OCI-LY1 (cell line): ENCODE data around the gene ETV6.

Experiments
- H2AFZ ChIP-seq: fragments of 200-600 bp; sonication (generic), shearing (Covaris generic); 2 replicates; pipeline ENCODE4 v1.6.0; 2014; ENCODE audit warnings: antibody characterized with exemption, mild to moderate bottlenecking, low read length
- H3F3A ChIP-seq: fragments of 200-600 bp; sonication (generic), shearing (Covaris generic); 2 replicates; pipeline ENCODE4 v1.6.0; 2014; ENCODE audit warnings: mild to moderate bottlenecking, antibody characterized with exemption, low read length, moderate library complexity; ENCODE audit not compliant: insufficient read depth
- H3K27ac ChIP-seq: fragments of 200-600 bp; sonication (generic); 2 replicates; pipeline ENCODE4 v1.5.1; 2014; ENCODE audit warnings: low read length, mixed run types, mild to moderate bottlenecking, low read depth; ENCODE audit not compliant: poor library complexity, severe bottlenecking
- H3K27me3 ChIP-seq: fragments of 200-600 bp; sonication (generic); 2 replicates; pipeline ENCODE4 v1.6.0; 2014; ENCODE audit warnings: antibody characterized with exemption, mild to moderate bottlenecking, low read length, moderate library complexity; ENCODE audit not compliant: insufficient read depth
- H3K36me3 ChIP-seq: fragments of 200-600 bp; sonication (generic); 2 replicates; pipeline ENCODE4 v1.6.1; 2014; ENCODE audit warnings: mild to moderate bottlenecking, antibody characterized with exemption, low read length, moderate library complexity, mixed read lengths; ENCODE audit not compliant: insufficient read depth
- H3K4me1 ChIP-seq: fragments of 200-600 bp; sonication (generic); 2 replicates; pipeline ENCODE4 v1.5.1; 2014; ENCODE audit warnings: mild to moderate bottlenecking, low read length, moderate library complexity; ENCODE audit not compliant: insufficient read depth, severe bottlenecking
- H3K4me2 ChIP-seq: fragments of 200-600 bp; sonication (generic), shearing (Covaris generic); 2 replicates; pipeline ENCODE4 v1.6.1; 2014; ENCODE audit warnings: low read length
- H3K4me3 ChIP-seq: fragments of 200-600 bp; sonication (generic); 2 replicates; pipeline ENCODE4 v1.5.1; 2014; ENCODE audit warnings: low read length, low read depth, mild to moderate bottlenecking, mixed read lengths; ENCODE audit not compliant: poor library complexity, severe bottlenecking
- H3K79me2 ChIP-seq: fragments of 200-600 bp; shearing (Covaris generic); 2 replicates; pipeline ENCODE4 v1.6.1; 2016; ENCODE audit warnings: mixed run types, low read length, mixed read lengths; ENCODE audit not compliant: insufficient read depth
- H3K9ac ChIP-seq: fragments of 200-600 bp; sonication (generic), shearing (Covaris generic); 2 replicates; pipeline ENCODE4 v1.6.1; 2014; ENCODE audit warnings: mild to moderate bottlenecking, low read length, mixed read lengths
- H3K9me2 ChIP-seq: fragments of 200-600 bp; sonication (generic), shearing (Covaris generic); 2 replicates; pipeline ENCODE4 v1.6.1; 2014; ENCODE audit warnings: low read depth, mild to moderate bottlenecking, low read length, mixed read lengths
- H3K9me3 ChIP-seq: fragments of 200-600 bp; shearing (Covaris generic); 2 replicates; pipeline ENCODE4 v1.6.1; 2014; ENCODE audit warnings: low read length, mixed read lengths
- H4K20me1 ChIP-seq: fragments of 200-600 bp; sonication (generic), shearing (Covaris generic); 2 replicates; pipeline ENCODE4 v1.6.0; 2016; ENCODE audit warnings: mild to moderate bottlenecking, low read length; ENCODE audit not compliant: insufficient read depth
- EZH2 ChIP-seq: fragments of 200-600 bp; sonication (generic), shearing (Covaris generic); IDR thresholded peaks from 2 replicates; pipeline ENCODE4 v1.8.0; 2017; ENCODE audit warnings: borderline replicate concordance, mixed run types, mild to moderate bottlenecking, antibody characterized with exemption, low read length, moderate library complexity, mixed read lengths
- TF ChIP-seq, protein P1 (sequence below): fragments of 200-600 bp; sonication (generic), shearing (Covaris generic); IDR thresholded peaks from 2 replicates; pipeline ENCODE4 v1.5.1; 2017; ENCODE audit warnings: mild to moderate bottlenecking, antibody characterized with exemption, low read length, moderate library complexity, mixed read lengths

Gene ETV6

DNA sequence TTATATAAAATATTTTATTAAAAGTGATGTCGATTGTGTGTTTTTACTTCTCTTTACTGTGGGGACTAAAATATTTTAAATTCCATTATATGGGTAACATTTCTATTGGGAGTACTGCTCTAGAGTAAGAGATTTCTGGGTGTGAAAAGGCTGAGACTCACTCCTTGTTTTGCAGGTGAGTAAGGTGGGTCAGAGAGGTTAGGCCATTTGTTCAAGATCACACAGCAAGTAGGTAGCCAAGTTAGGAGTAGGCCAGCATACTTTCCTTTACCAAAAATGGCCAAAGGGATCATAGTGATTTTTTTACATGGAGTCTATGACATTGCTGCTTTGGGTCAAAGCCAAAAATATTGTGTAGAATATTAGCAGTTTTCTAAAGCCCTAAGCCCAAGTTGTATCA is 138.0 kb downstream of the ETV6 start:
- no peak overlapping the region for H3K4me2 ChIP-seq
- no peaks in the 10 kb centered on the region for H3K36me3 ChIP-seq
- H3F3A ChIP-seq = no peaks in the 10 kb centered on the region
- no peaks in the 10 kb centered on the region for H3K9me3 ChIP-seq
- no peaks in the 10 kb centered on the region for H3K79me2 ChIP-seq
- H3K27me3 ChIP-seq = no peaks in the 10 kb centered on the region
- H3K9me2 ChIP-seq = no peaks in the 10 kb centered on the region
- TF ChIP-seq EZH2 = no peak
- TF ChIP-seq, protein P1, sequence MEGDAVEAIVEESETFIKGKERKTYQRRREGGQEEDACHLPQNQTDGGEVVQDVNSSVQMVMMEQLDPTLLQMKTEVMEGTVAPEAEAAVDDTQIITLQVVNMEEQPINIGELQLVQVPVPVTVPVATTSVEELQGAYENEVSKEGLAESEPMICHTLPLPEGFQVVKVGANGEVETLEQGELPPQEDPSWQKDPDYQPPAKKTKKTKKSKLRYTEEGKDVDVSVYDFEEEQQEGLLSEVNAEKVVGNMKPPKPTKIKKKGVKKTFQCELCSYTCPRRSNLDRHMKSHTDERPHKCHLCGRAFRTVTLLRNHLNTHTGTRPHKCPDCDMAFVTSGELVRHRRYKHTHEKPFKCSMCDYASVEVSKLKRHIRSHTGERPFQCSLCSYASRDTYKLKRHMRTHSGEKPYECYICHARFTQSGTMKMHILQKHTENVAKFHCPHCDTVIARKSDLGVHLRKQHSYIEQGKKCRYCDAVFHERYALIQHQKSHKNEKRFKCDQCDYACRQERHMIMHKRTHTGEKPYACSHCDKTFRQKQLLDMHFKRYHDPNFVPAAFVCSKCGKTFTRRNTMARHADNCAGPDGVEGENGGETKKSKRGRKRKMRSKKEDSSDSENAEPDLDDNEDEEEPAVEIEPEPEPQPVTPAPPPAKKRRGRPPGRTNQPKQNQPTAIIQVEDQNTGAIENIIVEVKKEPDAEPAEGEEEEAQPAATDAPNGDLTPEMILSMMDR = no peak
- no peak overlapping the region for H2AFZ ChIP-seq
- no peak overlapping the region for H3K9ac ChIP-seq
- peaks cover 50% of the 10 kb centered on the region for H3K4me1 ChIP-seq
- no peak overlapping the region for H3K4me3 ChIP-seq
- peak overlapping the region; percentile 90 for H3K27ac ChIP-seq
- no peaks in the 10 kb centered on the region for H4K20me1 ChIP-seq

DNA sequence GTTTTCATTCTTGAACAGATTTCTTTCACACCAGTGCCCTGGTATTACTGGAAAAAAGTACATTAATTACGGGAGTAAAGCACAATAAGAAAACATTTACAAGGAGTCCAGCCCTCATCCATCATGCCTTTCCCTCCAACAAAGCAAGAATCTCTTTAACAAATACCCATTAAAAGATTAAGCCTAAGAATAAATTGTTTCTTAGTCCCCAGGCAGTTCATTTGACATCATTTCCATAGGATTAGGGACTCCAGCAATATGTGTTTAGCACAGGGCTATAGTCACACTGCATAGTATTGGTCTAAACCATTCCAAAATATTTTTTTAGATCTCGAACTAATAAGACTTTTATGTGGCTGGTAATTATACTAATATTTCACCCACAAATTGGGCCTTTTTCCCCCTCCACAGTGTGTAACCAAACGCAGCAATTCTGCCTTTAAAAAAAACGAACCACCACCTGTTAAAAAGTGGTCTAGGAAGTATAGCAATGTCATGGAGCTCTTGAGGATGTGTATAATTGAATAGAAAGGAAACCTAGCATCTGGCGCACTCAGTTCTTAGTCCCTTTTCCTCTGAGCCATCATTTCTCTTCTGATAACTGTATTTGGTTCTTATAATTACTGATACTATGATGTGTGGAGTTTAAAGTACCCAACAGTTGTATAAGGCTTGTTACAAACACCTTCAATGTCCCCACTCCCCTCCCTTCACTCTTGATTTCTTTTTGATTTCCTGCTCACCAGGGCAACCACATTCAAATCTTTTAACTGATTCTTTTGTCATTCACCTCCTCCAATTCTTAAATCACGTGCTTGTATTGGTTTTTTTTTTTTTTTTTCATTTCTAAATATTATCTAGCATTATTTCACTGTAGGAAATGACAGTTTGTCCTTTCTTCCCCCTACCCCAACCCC is 138.7 kb downstream of the ETV6 start:
- no peak for TF ChIP-seq EZH2
- TF ChIP-seq, protein P1 = no peak
- Histone ChIP-seq H3K27ac (peak overlapping the region; percentile 90), H3K9ac (peak overlapping the region; percentile 47), H3K79me2 (no peaks in the 10 kb centered on the region), H4K20me1 (no peaks in the 10 kb centered on the region), H3K4me2 (peak overlapping the region; percentile 58), H3K27me3 (no peaks in the 10 kb centered on the region), H3K4me3 (no peak overlapping the region), H2AFZ (0 out of 2 replicates have a peak overlapping the region, but pooled peaks have one; percentile 25), H3K9me2 (no peaks in the 10 kb centered on the region), H3F3A (no peaks in the 10 kb centered on the region), H3K9me3 (no peaks in the 10 kb centered on the region), H3K36me3 (no peaks in the 10 kb centered on the region), H3K4me1 (peaks cover 50% of the 10 kb centered on the region)

DNA sequence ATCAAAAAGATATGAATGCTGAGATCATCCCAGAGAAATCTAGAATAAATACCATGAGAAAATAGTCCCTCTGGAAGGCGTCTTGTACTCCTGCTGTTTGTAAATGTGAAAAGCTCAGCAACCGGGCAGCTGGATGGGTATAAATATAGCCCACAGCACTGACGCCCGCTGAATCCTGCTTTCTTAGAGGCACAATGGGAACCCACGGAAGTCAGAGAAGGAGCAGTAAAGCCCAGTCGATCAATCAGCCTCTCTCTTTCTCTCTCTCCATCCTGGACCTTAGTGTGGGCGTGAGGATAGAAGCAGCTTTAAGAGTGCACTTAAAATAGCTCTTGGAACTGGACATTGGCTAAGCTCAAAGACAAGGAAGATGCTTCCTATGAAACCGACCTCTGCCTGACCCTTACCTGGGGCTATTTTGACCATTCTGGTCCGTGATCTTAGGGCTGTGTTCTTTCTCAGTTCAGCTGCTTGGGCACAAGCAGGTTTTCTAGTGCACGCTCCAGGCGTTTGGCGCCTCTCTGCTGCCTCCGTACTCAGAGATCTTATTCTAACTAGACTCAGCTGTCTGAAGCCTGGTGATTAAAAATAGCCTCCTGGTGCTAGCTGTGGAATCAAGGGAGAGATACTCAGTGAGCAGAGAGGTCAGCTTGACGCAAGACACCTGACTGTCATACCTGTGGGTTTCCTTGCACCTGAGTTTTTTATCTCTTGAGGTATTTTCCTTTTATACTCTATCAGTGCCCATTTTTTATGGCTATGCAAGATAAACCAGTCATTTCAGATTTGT is 144.6 kb downstream of the ETV6 start:
- H2AFZ ChIP-seq = no peak overlapping the region
- H3K9ac ChIP-seq = peak overlapping the region; percentile 61
- no peaks in the 10 kb centered on the region for H3K9me3 ChIP-seq
- H3K4me1 ChIP-seq = peaks cover 63% of the 10 kb centered on the region
- no peaks in the 10 kb centered on the region for H4K20me1 ChIP-seq
- no peaks in the 10 kb centered on the region for H3K79me2 ChIP-seq
- H3K4me3 ChIP-seq = peak overlapping the region; percentile 20
- no peaks in the 10 kb centered on the region for H3F3A ChIP-seq
- no peaks in the 10 kb centered on the region for H3K9me2 ChIP-seq
- H3K27me3 ChIP-seq = no peaks in the 10 kb centered on the region
- no peaks in the 10 kb centered on the region for H3K36me3 ChIP-seq
- no peak for TF ChIP-seq EZH2
- TF ChIP-seq, protein P1 = no peak
- H3K27ac ChIP-seq = peak overlapping the region; percentile 86
- peak overlapping the region; percentile 50 for H3K4me2 ChIP-seq
